ENCODE results near the gene TUBA3D. TPM values are rescaled to one million over a fixed set of nuclear protein-coding genes. Genes with fewer than 3 reads are reported as not detected.
"Not testable (repeated sequence)": the region's sequence is repeated elsewhere in the genome, so short reads cannot be mapped to it uniquely, and the experiment has no call there.

The TUBA3D gene
- total RNA-seq, 1 experiment from 2014 or later: not detected

DNA sequence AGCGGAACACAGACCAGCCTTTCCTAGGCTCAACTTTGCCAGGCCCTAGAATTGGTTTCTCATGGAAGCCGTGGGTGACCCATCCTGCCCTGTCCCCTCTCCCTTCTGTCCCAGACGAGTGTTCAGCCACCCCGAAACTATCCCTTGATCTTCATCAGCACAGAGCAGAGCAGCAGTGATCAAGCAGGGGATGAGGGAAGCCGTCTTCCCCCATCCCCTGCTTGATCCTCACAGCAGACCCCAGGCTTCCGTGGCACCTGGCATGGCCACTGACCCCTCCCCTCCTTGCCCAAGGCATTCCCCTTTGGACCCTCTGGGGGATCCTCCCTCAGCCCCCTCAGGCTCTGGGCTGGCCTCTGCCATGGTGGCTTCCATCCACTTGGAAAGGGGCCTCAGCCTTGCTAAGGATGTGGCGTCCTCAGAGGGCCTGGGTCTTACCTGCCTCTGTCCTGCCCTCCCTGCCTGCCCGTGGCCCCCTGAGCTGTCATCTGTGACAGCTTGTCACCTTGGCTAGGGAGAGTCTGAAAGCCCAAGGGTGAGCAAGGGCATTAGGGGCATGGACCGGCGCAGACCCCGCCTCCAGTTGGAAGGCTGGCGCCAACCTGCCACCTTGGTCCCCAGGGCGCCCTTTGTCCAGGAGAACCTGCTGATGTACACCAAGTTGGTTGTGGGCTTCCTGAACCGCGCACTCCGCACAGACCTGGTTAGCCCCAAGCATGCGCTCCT is 41.4 kb downstream of the TUBA3D start:
- Histone ChIP-seq H3K27ac (ENCODE audit: low read length) (no peak overlapping the region), H3K4me3 (ENCODE audit: low read depth in 2 of 2, low read length in 2 of 2) (no peak overlapping the region), H3K9me3 (ENCODE audit: control insufficient read depth, insufficient read depth, low read depth, low read length) (no peaks in the 10 kb centered on the region), H3K4me1 (ENCODE audit: control insufficient read depth, insufficient read depth, low read length) (no peaks in the 10 kb centered on the region; the same call in 1 of the 2 replicates), H3K36me3 (ENCODE audit: control insufficient read depth, insufficient read depth, low read length) (no peaks in the 10 kb centered on the region), H3K27me3 (ENCODE audit: control insufficient read depth, insufficient read depth, low read length) (no peaks in the 10 kb centered on the region)
- in situ Hi-C loops (cut with HindIII; ENCODE audit: low pct_unique_long_range_greater_than_20kb, low sequenced_read_pairs) (no loop called here), intact Hi-C loops (cut with micrococcal nuclease; ENCODE audit: unreplicated experiment) (no loop called here)
- CTCF ChIA-PET: no interaction called here
- POLR2A ChIA-PET: no interaction called here
- no peak for ATAC-seq
- TF ChIP-seq POLR2AphosphoS5 (IDR thresholded peaks at IDR 0.05; ENCODE audit: low read depth, low read length) (no peak), TCF7L2 (IDR thresholded peaks at IDR 0.05; ENCODE audit: low read depth, low read length) (no peak), SIN3A (IDR thresholded peaks at IDR 0.05; ENCODE audit: borderline replicate concordance, insufficient read depth, low read depth, low read length) (no peak)
- TF ChIP-seq, protein P1, sequence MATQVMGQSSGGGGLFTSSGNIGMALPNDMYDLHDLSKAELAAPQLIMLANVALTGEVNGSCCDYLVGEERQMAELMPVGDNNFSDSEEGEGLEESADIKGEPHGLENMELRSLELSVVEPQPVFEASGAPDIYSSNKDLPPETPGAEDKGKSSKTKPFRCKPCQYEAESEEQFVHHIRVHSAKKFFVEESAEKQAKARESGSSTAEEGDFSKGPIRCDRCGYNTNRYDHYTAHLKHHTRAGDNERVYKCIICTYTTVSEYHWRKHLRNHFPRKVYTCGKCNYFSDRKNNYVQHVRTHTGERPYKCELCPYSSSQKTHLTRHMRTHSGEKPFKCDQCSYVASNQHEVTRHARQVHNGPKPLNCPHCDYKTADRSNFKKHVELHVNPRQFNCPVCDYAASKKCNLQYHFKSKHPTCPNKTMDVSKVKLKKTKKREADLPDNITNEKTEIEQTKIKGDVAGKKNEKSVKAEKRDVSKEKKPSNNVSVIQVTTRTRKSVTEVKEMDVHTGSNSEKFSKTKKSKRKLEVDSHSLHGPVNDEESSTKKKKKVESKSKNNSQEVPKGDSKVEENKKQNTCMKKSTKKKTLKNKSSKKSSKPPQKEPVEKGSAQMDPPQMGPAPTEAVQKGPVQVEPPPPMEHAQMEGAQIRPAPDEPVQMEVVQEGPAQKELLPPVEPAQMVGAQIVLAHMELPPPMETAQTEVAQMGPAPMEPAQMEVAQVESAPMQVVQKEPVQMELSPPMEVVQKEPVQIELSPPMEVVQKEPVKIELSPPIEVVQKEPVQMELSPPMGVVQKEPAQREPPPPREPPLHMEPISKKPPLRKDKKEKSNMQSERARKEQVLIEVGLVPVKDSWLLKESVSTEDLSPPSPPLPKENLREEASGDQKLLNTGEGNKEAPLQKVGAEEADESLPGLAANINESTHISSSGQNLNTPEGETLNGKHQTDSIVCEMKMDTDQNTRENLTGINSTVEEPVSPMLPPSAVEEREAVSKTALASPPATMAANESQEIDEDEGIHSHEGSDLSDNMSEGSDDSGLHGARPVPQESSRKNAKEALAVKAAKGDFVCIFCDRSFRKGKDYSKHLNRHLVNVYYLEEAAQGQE (IDR thresholded peaks at IDR 0.05; ENCODE audit: insufficient read depth in 1 of 2, low read depth in 2 of 2, low read length in 1 of 2): no peak
- TF ChIP-seq, protein P2, sequence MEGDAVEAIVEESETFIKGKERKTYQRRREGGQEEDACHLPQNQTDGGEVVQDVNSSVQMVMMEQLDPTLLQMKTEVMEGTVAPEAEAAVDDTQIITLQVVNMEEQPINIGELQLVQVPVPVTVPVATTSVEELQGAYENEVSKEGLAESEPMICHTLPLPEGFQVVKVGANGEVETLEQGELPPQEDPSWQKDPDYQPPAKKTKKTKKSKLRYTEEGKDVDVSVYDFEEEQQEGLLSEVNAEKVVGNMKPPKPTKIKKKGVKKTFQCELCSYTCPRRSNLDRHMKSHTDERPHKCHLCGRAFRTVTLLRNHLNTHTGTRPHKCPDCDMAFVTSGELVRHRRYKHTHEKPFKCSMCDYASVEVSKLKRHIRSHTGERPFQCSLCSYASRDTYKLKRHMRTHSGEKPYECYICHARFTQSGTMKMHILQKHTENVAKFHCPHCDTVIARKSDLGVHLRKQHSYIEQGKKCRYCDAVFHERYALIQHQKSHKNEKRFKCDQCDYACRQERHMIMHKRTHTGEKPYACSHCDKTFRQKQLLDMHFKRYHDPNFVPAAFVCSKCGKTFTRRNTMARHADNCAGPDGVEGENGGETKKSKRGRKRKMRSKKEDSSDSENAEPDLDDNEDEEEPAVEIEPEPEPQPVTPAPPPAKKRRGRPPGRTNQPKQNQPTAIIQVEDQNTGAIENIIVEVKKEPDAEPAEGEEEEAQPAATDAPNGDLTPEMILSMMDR (IDR thresholded peaks at IDR 0.05): no peak
- DNase-seq (ENCODE audit: low read depth, low spot score): no peak
- no TSS peak for BruUV-seq (replicated peaks)

DNA sequence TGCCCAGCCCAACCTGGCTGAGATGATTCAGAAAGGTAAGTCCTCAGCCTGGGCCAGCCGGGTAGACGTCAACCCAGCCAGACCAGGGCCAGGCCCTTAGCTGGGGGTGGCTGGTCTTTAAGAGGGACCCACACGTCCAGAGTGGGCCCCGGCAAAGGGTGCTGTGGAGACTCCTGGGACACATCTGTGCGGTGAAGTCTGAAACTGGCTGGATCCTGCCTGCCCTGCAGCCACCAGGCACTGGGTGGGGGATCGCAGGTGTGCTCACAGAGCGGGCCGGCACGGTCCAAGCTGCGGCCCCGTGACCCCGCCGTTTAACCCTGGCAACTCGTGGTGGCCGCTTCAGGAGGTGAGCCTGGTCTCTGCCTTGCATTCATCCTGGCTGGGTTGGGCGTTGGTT is 41.9 kb downstream of the TUBA3D start:
- H3K27me3 ChIP-seq (ENCODE audit: control insufficient read depth, insufficient read depth, low read length); in situ Hi-C loops (cut with HindIII; ENCODE audit: low pct_unique_long_range_greater_than_20kb, low sequenced_read_pairs); POLR2A ChIA-PET; intact Hi-C loops (cut with micrococcal nuclease; ENCODE audit: unreplicated experiment); DNase-seq (ENCODE audit: low read depth, low spot score); H3K27ac ChIP-seq (ENCODE audit: low read length); CTCF ChIA-PET; H3K4me1 ChIP-seq (ENCODE audit: control insufficient read depth, insufficient read depth, low read length); H3K4me3 ChIP-seq (ENCODE audit: low read depth in 2 of 2, low read length in 2 of 2); ATAC-seq; H3K9me3 ChIP-seq (ENCODE audit: control insufficient read depth, insufficient read depth, low read depth, low read length); BruUV-seq (replicated peaks); H3K36me3 ChIP-seq (ENCODE audit: control insufficient read depth, insufficient read depth, low read length): not testable (repeated sequence)

DNA sequence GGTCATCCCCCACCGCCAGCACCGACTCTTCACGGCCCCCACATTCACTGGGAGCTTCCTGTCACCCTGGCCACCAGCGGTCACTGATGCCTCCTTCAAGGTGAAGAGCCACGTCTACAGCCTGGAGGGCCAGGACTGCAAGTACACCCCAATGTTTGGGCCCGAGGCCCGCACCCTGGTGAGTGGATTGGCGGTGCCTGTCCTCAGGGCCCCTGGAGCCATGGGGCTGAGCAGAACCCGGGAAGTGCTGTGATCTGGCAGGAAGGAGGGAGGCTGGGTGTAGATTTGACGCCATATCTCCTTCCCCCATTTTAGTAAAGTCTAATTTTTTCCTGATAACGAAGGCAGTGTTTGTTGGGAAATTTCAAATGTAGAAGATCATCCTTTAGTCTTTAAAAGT is 42.6 kb downstream of the TUBA3D start:
- in situ Hi-C loops (cut with HindIII; ENCODE audit: low pct_unique_long_range_greater_than_20kb, low sequenced_read_pairs); H3K27me3 ChIP-seq (ENCODE audit: control insufficient read depth, insufficient read depth, low read length); H3K4me1 ChIP-seq (ENCODE audit: control insufficient read depth, insufficient read depth, low read length); H3K27ac ChIP-seq (ENCODE audit: low read length); ATAC-seq; CTCF ChIA-PET; DNase-seq (ENCODE audit: low read depth, low spot score); H3K4me3 ChIP-seq (ENCODE audit: low read depth in 2 of 2, low read length in 2 of 2); intact Hi-C loops (cut with micrococcal nuclease; ENCODE audit: unreplicated experiment); H3K36me3 ChIP-seq (ENCODE audit: control insufficient read depth, insufficient read depth, low read length); BruUV-seq (replicated peaks); H3K9me3 ChIP-seq (ENCODE audit: control insufficient read depth, insufficient read depth, low read depth, low read length); POLR2A ChIA-PET: not testable (repeated sequence)
